Measurements from ENCODE around the gene BDKRB2. TPM values are rescaled to one million over a fixed set of nuclear protein-coding genes. Genes with fewer than 3 reads are reported as not detected.

BDKRB2 gene
- polyA plus RNA-seq, 2 of the 4 experiments (the other 2 are of a cell fraction) = 13.9 to 21.6 TPM

DNA sequence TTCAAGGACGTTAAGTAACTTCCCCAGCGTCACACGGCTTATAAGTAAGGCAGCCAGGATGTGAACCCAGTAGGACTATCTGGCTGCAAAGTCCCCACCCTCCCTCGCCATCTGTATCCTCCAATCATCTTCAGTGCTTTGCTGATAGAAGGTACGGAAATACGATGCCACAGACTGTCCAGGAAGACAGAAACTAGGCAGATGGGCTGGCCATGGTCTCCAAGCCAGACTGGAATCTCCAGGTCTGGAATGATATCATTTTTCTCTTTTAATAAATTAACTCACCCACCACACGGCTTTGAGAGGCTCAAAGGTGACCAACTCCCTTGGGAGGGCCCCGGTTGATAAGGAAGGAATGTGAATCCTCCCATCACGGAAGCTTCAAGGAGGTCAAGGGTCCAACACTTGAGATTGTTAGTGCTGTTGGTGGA lies 35.1 kb downstream of the BDKRB2 start:
- ATAC-seq (peak in 1 of 2 experiments; percentile 62; a peak in 3 of 6 replicates), FAIRE-seq (no peak), DNase-seq (ENCODE audit: low read depth in 1 of 2, low spot score in 1 of 2) (peak in 1 of 2 experiments; percentile 54)
- H3K4me1 ChIP-seq = peaks cover 17% of the 10 kb centered on the region
- H3K9me3 ChIP-seq = no peaks in the 10 kb centered on the region
- 57% methylated on average over 9 of the region's 9 CpGs for WGBS (ENCODE audit: missing lambda C conversion rate)
- ChIA-PET CTCF (interaction anchor here (1.1 to 9.1 kb wide), 2 partner anchors 15 to 34 kb away, joined by 3 to 66 read pairs; no protein-coding TSS in a partner anchor), POLR2A (no interaction called here)
- no peak overlapping the region for H3K4me2 ChIP-seq
- TF ChIP-seq EHF (CRISPR knock-in tag; IDR thresholded peaks at IDR 0.05) (no peak), HEYL (CRISPR knock-in tag; IDR thresholded peaks at IDR 0.05) (no peak), RARB (CRISPR knock-in tag; IDR thresholded peaks at IDR 0.05) (no peak), EHMT2 (IDR thresholded peaks at IDR 0.05; ENCODE audit: low read depth) (no peak), RCOR1 (IDR thresholded peaks at IDR 0.05; ENCODE audit: low read depth, low read length) (no peak)
- H3K4me3 ChIP-seq = no peak overlapping the region
- H3K27ac ChIP-seq = peak overlapping the region in 1 of 2 experiments; percentile 30; a peak in 4 of 6 replicates

DNA sequence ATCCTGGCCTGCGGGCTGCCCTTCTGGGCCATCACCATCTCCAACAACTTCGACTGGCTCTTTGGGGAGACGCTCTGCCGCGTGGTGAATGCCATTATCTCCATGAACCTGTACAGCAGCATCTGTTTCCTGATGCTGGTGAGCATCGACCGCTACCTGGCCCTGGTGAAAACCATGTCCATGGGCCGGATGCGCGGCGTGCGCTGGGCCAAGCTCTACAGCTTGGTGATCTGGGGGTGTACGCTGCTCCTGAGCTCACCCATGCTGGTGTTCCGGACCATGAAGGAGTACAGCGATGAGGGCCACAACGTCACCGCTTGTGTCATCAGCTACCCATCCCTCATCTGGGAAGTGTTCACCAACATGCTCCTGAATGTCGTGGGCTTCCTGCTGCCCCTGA lies 36.0 kb downstream of the BDKRB2 start:
- DNase-seq (ENCODE audit: low read depth in 1 of 2, low spot score in 1 of 2) (no peak), ATAC-seq (no peak), FAIRE-seq (no peak)
- TF ChIP-seq HOXA7 (CRISPR knock-in tag; IDR thresholded peaks at IDR 0.05) (no peak), MAZ (IDR thresholded peaks at IDR 0.05; ENCODE audit: borderline replicate concordance, low read depth, low read length) (no peak)
- TF ChIP-seq, protein P1, sequence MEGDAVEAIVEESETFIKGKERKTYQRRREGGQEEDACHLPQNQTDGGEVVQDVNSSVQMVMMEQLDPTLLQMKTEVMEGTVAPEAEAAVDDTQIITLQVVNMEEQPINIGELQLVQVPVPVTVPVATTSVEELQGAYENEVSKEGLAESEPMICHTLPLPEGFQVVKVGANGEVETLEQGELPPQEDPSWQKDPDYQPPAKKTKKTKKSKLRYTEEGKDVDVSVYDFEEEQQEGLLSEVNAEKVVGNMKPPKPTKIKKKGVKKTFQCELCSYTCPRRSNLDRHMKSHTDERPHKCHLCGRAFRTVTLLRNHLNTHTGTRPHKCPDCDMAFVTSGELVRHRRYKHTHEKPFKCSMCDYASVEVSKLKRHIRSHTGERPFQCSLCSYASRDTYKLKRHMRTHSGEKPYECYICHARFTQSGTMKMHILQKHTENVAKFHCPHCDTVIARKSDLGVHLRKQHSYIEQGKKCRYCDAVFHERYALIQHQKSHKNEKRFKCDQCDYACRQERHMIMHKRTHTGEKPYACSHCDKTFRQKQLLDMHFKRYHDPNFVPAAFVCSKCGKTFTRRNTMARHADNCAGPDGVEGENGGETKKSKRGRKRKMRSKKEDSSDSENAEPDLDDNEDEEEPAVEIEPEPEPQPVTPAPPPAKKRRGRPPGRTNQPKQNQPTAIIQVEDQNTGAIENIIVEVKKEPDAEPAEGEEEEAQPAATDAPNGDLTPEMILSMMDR (IDR thresholded peaks at IDR 0.05) = no peak
- TF ChIP-seq, protein P2, sequence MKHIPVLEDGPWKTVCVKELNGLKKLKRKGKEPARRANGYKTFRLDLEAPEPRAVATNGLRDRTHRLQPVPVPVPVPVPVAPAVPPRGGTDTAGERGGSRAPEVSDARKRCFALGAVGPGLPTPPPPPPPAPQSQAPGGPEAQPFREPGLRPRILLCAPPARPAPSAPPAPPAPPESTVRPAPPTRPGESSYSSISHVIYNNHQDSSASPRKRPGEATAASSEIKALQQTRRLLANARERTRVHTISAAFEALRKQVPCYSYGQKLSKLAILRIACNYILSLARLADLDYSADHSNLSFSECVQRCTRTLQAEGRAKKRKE (CRISPR knock-in tag; IDR thresholded peaks at IDR 0.05; ENCODE audit: low read depth) = no peak
- TF ChIP-seq, protein P3, sequence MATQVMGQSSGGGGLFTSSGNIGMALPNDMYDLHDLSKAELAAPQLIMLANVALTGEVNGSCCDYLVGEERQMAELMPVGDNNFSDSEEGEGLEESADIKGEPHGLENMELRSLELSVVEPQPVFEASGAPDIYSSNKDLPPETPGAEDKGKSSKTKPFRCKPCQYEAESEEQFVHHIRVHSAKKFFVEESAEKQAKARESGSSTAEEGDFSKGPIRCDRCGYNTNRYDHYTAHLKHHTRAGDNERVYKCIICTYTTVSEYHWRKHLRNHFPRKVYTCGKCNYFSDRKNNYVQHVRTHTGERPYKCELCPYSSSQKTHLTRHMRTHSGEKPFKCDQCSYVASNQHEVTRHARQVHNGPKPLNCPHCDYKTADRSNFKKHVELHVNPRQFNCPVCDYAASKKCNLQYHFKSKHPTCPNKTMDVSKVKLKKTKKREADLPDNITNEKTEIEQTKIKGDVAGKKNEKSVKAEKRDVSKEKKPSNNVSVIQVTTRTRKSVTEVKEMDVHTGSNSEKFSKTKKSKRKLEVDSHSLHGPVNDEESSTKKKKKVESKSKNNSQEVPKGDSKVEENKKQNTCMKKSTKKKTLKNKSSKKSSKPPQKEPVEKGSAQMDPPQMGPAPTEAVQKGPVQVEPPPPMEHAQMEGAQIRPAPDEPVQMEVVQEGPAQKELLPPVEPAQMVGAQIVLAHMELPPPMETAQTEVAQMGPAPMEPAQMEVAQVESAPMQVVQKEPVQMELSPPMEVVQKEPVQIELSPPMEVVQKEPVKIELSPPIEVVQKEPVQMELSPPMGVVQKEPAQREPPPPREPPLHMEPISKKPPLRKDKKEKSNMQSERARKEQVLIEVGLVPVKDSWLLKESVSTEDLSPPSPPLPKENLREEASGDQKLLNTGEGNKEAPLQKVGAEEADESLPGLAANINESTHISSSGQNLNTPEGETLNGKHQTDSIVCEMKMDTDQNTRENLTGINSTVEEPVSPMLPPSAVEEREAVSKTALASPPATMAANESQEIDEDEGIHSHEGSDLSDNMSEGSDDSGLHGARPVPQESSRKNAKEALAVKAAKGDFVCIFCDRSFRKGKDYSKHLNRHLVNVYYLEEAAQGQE (IDR thresholded peaks at IDR 0.05) = no peak
- Histone ChIP-seq H3K9me3 (no peaks in the 10 kb centered on the region), H3K4me2 (no peak overlapping the region), H3K4me1 (peaks cover 20% of the 10 kb centered on the region), H3K27ac (no peak overlapping the region; a peak in 1 of 6 replicates), H3K4me3 (no peak overlapping the region)
- CTCF ChIA-PET = interaction anchor here (1.5 to 9.1 kb wide), 3 partner anchors 12 to 140 kb away, joined by 4 to 66 read pairs (median 5); no protein-coding TSS in a partner anchor
- POLR2A ChIA-PET = no interaction called here
- 69% methylated on average over 4 of the region's 18 CpGs for WGBS (ENCODE audit: missing lambda C conversion rate)

DNA sequence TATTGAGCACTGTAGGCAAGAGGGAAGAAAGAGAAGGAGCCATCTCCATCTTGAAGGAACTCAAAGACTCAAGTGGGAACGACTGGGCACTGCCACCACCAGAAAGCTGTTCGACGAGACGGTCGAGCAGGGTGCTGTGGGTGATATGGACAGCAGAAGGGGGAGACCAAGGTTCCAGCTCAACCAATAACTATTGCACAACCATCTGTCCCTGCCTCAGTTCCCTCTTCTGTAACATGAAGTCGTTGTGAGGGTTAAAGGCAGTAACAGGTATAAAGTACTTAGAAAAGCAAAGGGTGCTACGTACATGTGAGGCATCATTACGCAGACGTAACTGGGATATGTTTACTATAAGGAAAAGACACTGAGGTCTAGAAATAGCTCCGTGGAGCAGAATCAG lies 37.5 kb downstream of the BDKRB2 start:
- TF ChIP-seq, protein P4, sequence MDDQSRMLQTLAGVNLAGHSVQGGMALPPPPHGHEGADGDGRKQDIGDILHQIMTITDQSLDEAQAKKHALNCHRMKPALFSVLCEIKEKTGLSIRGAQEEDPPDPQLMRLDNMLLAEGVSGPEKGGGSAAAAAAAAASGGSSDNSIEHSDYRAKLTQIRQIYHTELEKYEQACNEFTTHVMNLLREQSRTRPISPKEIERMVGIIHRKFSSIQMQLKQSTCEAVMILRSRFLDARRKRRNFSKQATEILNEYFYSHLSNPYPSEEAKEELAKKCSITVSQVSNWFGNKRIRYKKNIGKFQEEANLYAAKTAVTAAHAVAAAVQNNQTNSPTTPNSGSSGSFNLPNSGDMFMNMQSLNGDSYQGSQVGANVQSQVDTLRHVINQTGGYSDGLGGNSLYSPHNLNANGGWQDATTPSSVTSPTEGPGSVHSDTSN (IDR thresholded peaks at IDR 0.05) = no peak
- TF ChIP-seq, protein P1 (IDR thresholded peaks at IDR 0.05) = no peak
- TF ChIP-seq, protein P5, sequence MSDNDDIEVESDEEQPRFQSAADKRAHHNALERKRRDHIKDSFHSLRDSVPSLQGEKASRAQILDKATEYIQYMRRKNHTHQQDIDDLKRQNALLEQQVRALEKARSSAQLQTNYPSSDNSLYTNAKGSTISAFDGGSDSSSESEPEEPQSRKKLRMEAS (IDR thresholded peaks at IDR 0.05) = no peak
- TF ChIP-seq, protein P6, sequence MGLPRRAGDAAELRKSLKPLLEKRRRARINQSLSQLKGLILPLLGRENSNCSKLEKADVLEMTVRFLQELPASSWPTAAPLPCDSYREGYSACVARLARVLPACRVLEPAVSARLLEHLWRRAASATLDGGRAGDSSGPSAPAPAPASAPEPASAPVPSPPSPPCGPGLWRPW (IDR thresholded peaks at IDR 0.05) = no peak
- TF ChIP-seq TFCP2L1 (CRISPR knock-in tag; IDR thresholded peaks at IDR 0.05) = no peak
- no peak overlapping the region for H3K4me2 ChIP-seq
- WGBS (ENCODE audit: missing lambda C conversion rate) = 79% methylated on average over 10 of the region's 10 CpGs
- no peak overlapping the region for H3K4me3 ChIP-seq
- H3K9me3 ChIP-seq = no peaks in the 10 kb centered on the region
- no peak for DNase-seq (ENCODE audit: low read depth in 1 of 2, low spot score in 1 of 2)
- ChIA-PET POLR2A (no interaction called here), CTCF (interaction anchor here (1.0 to 9.1 kb wide), 4 partner anchors 8 to 31 kb away, joined by 3 to 66 read pairs (median 4); no protein-coding TSS in a partner anchor)
- H3K27ac ChIP-seq = no peak overlapping the region
- no peak for FAIRE-seq
- ATAC-seq = no peak
- H3K4me1 ChIP-seq = peaks cover 35% of the 10 kb centered on the region
